Activated T-helper 1 cell treated with anti-CD3 and anti-CD28 coated beads, Interleukin-12 subunit alpha, Interleukin-12 subunit beta, Interleukin-2, Interleukin-4 antibody, amounts not matched to agents 30 ng/mL and 10 ng/mL and 1 ng/mL, durations not matched to agents 14 hours and 24 hours and 36 hours (primary cell): ENCODE measurements around the gene TECR. TPM values are rescaled to one million over a fixed set of nuclear protein-coding genes. Genes with fewer than 3 reads are reported as not detected.
"Not testable (repeated sequence)": the region's sequence is repeated elsewhere in the genome, so short reads cannot be mapped to it uniquely, and the experiment has no call there.

Source experiments
- DNase-seq: peaks from one replicate; pipeline ENCODE4 v3.0.0; 2021; ENCODE audit warnings: low spot score
- H3K27ac Mint-ChIP-seq: one replicate; pipeline ENCODE4 v1.8.0; 2021; ENCODE audit warnings: mild to moderate bottlenecking, mixed read lengths
- H3K27me3 Mint-ChIP-seq: one replicate; pipeline ENCODE4 v1.8.0; 2022; ENCODE audit warnings: mild to moderate bottlenecking, moderate library complexity, mixed read lengths; ENCODE audit not compliant: insufficient read depth
- H3K36me3 Mint-ChIP-seq: one replicate; pipeline ENCODE4 v1.8.0; 2021; ENCODE audit warnings: low read depth, mixed read lengths
- H3K4me1 Mint-ChIP-seq: one replicate; pipeline ENCODE4 v1.8.0; 2021; ENCODE audit warnings: low read depth, mixed read lengths
- H3K4me3 Mint-ChIP-seq: one replicate; pipeline ENCODE4 v1.8.0; 2021; ENCODE audit warnings: mild to moderate bottlenecking, moderate library complexity, mixed read lengths
- H3K9me3 Mint-ChIP-seq: one replicate; pipeline ENCODE4 v1.8.0; 2021; ENCODE audit warnings: mixed read lengths
- intact Hi-C: fragments of 100-400 bp; cut with micrococcal nuclease; formaldehyde crosslinking; loops from one replicate; pipeline ENCODE4 v1.15.1; 2024
- total RNA-seq: library from RNA; stranded (reverse); gene quantifications from 2 replicates; pipeline ENCODE4 v1.2.3, GENCODE V29; 2022

Gene TECR
- total RNA-seq, 1 donor from 2014 or later: 120 TPM

DNA sequence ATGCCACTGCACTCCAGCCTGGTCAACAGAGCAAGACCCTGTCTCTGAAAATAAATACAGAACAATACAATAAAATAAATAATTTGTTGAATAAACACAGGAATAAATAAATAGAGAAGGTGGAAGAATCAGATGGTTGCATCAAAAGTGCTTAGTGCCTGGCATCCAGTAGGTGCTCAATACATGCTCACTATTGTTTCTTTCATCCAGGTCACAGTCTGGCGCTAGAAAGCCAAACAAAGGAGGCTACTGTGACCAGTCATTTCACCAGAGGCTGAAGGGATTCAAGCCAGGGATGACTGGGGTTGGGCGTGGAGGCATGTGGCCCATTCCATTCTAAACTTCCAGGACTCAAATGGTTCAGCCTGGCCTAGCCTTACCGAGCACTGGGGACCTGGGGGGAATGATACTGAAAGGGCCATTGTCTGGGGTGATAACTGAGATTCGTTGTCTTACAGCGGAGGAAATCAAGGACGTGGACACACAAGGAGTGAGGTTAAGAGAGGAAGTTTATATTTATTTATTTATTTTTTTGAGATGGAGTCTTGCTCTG lies 46.1 kb downstream of the TECR start:
- Mint-ChIP-seq H3K4me1 (peaks cover 20% of the 10 kb centered on the region), H3K27me3 (no peaks in the 10 kb centered on the region), H3K4me3 (no peak overlapping the region), H3K36me3 (no peaks in the 10 kb centered on the region), H3K9me3 (no peaks in the 10 kb centered on the region), H3K27ac (no peak overlapping the region)
- intact Hi-C loops: no loop called here
- DNase-seq: no peak

DNA sequence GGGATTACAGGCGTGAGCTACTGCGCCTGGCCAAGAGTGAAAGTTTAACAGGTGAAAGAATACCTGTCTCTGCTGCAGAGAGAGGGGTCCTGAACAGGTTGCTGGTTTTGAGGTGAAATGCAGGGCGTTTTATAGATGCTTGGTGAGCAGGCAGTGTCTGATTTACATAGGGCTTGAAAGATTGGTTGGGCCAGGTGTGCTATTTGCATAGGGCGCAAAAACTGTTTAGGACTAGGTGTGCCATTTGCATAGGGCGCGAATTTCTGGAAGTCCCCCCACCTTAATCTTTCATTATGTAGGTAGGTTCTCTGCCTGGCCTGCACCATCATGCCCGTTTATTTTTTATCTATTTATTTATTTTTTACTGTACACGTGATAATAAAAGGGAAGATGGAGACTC lies 47.0 kb downstream of the TECR start:
- no peaks in the 10 kb centered on the region for H3K27me3 Mint-ChIP-seq
- DNase-seq: no peak
- no peaks in the 10 kb centered on the region for H3K9me3 Mint-ChIP-seq
- H3K27ac Mint-ChIP-seq: no peak overlapping the region
- intact Hi-C loops: no loop called here
- H3K4me3 Mint-ChIP-seq: no peak overlapping the region
- H3K36me3 Mint-ChIP-seq: no peaks in the 10 kb centered on the region
- H3K4me1 Mint-ChIP-seq: peaks cover 16% of the 10 kb centered on the region

DNA sequence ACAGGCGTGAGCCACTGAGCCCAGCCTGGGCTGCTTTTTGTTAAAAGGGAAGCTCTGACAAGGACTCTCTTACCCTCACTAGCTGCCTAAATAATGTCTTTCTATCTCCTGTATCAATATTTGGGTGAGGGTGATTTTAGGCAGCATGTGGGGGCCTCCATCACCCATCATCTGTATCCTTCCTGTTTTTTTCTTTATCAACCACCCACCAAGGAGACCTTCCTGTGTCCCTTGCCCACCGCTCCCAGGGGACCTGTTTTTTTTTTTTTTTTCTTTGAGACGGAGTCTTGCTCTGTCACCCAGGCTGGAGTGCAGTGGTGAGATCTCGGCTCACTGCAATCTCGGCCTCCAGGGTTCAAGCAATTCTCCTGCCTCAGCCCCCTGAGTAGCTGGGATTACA lies 47.9 kb downstream of the TECR start:
- DNase-seq: no peak
- intact Hi-C loops: no loop called here

DNA sequence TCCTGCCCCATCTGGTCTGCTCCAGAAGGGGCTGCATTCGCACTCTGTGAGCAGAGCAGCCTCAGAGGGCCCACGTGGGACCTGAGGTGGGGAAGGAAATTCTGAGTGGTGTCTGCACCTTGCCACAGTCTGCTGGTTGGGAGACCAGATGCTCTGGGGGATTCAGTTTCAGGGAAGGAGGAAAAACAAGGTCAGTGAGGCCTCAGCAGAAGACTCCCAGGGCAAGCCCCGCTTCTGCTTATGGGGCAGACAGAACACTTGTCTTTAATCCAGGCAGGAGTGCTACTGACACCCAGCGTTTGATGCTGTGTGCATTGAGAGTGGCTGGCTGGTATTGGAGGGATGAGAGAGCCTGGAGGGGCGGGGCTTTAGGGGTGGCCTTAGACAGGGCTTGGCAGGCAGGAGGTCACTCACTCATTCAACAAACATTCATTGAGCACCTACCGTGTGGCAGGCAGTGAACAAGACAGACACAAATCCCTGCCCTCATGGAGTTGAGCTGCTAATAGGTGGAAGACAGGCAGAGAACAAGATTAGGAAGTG lies 48.6 kb downstream of the TECR start:
- no peak overlapping the region for H3K4me3 Mint-ChIP-seq
- no peak for DNase-seq
- H3K27me3 Mint-ChIP-seq: no peaks in the 10 kb centered on the region
- intact Hi-C loops: no loop called here
- peaks cover 12% of the 10 kb centered on the region for H3K4me1 Mint-ChIP-seq
- no peaks in the 10 kb centered on the region for H3K9me3 Mint-ChIP-seq
- no peaks in the 10 kb centered on the region for H3K36me3 Mint-ChIP-seq
- no peak overlapping the region for H3K27ac Mint-ChIP-seq

More for the DNA sequence above, 47.9 kb downstream of the TECR start:
- H3K27ac Mint-ChIP-seq: no peak overlapping the region
- H3K27me3 Mint-ChIP-seq: no peaks in the 10 kb centered on the region
- no peak overlapping the region for H3K4me3 Mint-ChIP-seq
- H3K9me3 Mint-ChIP-seq: no peaks in the 10 kb centered on the region
- peaks cover 12% of the 10 kb centered on the region for H3K4me1 Mint-ChIP-seq
- no peaks in the 10 kb centered on the region for H3K36me3 Mint-ChIP-seq

DNA sequence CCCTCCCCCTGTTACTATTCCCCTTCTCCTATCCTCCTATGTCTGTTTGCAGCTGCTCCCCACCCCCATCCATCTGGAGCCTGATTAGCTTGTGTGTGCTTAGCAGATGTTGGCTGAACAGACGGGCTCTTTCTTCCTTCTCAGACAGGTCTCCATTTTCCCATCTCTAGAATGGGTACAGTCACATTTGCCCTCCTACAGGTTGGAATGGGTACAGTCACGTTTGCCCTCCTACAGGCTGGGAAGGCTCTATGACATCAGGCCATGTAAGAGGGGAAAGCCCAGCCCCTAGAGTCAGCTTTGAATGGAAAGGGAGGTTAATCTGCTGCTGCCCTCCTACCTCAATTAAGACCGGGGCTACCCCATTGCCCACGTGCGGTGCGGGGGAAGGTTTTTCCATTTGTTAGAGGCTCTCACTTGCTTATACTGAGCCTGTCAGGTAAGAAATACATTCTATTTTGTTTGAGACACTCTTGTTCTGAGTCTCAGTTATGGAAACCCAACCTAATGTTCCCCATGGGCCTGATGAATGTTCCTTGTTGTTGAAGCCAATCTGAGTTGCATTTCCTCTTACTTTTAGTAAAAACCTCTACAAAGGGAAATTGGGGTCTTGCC lies 51.3 kb downstream of the TECR start:
- intact Hi-C loops: no loop called here
- no peaks in the 10 kb centered on the region for H3K27me3 Mint-ChIP-seq
- H3K9me3 Mint-ChIP-seq: no peaks in the 10 kb centered on the region
- H3K36me3 Mint-ChIP-seq: no peaks in the 10 kb centered on the region
- H3K4me3 Mint-ChIP-seq: no peak overlapping the region
- peak overlapping the region; percentile 35 for H3K27ac Mint-ChIP-seq
- H3K4me1 Mint-ChIP-seq: peaks cover 10% of the 10 kb centered on the region
- no peak for DNase-seq

DNA sequence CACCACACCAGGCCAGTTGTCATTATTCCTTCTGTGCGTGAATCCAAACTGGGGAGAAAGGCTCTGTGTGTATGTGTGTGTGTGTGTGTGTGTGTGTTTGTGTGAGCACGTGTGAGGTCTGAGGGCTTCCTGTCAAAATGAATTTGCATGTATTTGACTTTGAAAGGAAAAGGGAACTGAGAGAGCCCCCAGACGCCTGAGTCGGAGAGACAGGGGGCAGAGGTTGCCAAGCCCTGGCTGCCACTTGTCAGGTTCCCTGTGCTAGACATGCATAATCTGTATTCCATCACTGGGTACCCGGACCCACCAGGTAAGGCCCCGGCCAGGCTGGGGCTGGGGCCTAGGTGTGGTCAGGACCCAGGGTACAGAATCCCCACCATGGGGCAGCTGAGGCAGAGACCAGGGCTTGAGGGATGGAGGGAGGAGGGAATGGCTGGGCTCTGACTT lies 53.5 kb downstream of the TECR start, which contains the start of gene CLEC17A:
Gene CLEC17A, plus strand, starts transcription at position 191 of the 447 bp plus-strand sequence. Its CDS starts 77 bp downstream, at position 268.
- H3K4me3 Mint-ChIP-seq: no peak within 1 kb of the TSS

DNA sequence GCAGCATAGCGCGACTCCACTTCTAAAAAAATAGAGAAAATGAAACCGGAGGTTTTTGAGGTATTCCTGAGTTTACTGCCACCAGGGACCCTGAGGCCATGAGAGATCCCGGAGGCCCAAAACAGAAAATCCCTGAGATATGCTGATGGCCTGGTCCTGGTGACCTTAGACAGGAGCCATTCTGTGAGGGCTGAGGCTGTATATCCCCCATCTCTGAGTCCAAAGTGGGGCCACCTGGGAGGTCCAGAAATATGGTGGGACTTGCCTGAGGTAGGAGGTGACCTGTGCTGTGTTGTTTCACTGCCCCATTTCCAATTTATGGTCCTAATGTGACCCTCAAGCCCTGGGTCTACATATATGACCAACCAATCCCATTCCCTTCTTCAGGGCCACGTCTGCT lies 55.0 kb downstream of the TECR start:
- H3K27me3 Mint-ChIP-seq, DNase-seq, intact Hi-C loops, H3K9me3 Mint-ChIP-seq, H3K27ac Mint-ChIP-seq, H3K36me3 Mint-ChIP-seq, H3K4me3 Mint-ChIP-seq, H3K4me1 Mint-ChIP-seq: not testable (repeated sequence)

More for the DNA sequence above, 53.5 kb downstream of the TECR start, which contains the start of gene CLEC17A:
- no peak within 1 kb of the TSS for H3K27ac Mint-ChIP-seq
- no peak for DNase-seq
- no peaks in the 10 kb centered on the region for H3K27me3 Mint-ChIP-seq
- H3K9me3 Mint-ChIP-seq: no peaks in the 10 kb centered on the region
- peaks cover 10% of the 10 kb centered on the region for H3K4me1 Mint-ChIP-seq
- intact Hi-C loops: no loop called here
- H3K36me3 Mint-ChIP-seq: no peaks in the 10 kb centered on the region

DNA sequence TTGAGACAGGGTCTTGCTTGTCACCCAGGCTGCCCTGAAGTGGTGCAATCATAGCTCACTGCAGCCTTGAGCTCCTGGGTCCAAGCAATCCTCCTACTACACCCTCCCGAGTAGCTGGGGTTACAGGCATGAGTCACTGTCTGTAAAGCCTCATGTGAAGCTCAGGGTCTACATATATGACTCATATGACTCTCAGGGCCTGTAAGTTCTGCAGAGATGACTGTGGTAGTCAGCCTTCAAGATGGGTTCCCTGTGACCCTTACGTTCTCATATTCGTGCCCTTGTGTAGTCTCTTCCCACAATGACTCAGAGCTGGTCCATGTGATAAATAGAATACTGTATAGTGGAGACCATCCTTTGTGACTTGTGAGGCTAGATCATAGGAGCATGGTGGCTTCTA lies 55.8 kb downstream of the TECR start:
- H3K27me3 Mint-ChIP-seq, H3K4me1 Mint-ChIP-seq, H3K9me3 Mint-ChIP-seq, H3K36me3 Mint-ChIP-seq, H3K4me3 Mint-ChIP-seq, intact Hi-C loops: not testable (repeated sequence)
- DNase-seq: peak; percentile 9
- peak overlapping the region; percentile 40 for H3K27ac Mint-ChIP-seq

DNA sequence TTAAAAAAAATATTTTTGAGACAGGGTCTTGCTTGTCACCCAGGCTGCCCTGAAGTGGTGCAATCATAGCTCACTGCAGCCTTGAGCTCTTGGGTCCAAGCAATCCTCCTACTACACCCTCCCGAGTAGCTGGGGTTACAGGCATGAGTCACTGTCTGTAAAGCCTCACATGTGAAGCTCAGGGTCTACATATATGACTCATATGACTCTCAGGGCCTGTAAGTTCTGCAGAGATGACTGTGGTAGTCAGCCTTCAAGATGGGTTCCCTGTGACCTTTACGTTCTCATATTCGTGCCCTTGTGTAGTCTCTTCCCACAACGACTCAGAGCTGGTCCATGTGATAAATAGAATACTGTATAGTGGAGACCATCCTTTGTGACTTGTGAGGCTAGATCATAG lies 60.0 kb downstream of the TECR start:
- H3K4me3 Mint-ChIP-seq, H3K4me1 Mint-ChIP-seq, intact Hi-C loops, DNase-seq, H3K27me3 Mint-ChIP-seq, H3K9me3 Mint-ChIP-seq, H3K36me3 Mint-ChIP-seq, H3K27ac Mint-ChIP-seq: not testable (repeated sequence)

DNA sequence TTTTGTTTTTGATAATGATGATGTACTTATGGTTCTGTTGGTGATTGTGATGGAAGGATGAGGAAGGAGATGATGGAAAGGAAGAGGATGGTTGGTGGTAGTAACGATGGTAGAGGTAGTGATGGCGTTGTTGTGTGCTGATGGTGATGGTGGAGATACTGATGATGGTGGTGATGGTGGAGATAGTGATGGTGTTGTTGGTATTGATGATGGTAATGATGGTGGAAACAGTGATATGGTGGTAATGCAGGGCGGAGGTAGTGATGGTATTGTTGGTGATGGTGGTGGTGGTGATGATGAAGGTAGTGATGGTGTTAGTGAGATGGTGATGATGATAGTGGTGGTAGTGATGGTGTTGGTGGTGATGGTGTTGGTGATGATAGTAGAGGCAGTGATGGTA lies 66.2 kb downstream of the TECR start:
- DNase-seq: no peak
- Mint-ChIP-seq H3K9me3 (peaks cover 10% of the 10 kb centered on the region), H3K27me3 (peaks cover 4% of the 10 kb centered on the region), H3K4me1 (no peaks in the 10 kb centered on the region), H3K36me3 (no peaks in the 10 kb centered on the region), H3K4me3 (no peak overlapping the region), H3K27ac (no peak overlapping the region)
- intact Hi-C loops: no loop called here

DNA sequence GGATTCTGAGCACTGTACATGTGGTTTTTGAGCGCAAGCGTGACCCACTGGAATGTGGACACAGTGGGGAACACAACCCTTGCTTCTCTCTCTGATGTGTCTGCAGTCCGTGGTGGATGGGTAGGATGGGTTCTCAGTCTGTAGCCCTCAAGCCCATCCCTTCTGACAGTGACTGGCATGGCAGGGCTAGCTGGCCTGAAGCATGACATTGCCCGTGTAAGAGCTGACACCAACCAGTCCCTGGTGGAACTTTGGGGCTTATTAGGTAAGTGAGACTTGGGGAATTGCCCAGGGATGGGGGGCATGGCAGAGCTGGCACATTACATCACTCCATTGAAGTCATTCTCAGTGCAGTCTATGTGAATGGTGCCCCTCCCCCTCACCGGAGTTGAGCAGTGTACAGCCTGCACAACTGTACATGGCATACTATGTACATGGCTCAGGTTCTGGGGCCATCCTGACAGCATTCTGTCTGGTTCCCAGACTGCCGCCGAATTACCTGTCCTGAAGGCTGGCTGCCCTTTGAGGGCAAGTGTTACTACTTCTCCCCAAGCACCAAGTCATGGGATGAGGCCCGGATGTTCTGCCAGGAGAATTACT lies 70.3 kb downstream of the TECR start:
- no peaks in the 10 kb centered on the region for H3K4me1 Mint-ChIP-seq
- H3K27ac Mint-ChIP-seq: no peak overlapping the region
- H3K9me3 Mint-ChIP-seq: peaks cover 10% of the 10 kb centered on the region
- intact Hi-C loops: no loop called here
- no peaks in the 10 kb centered on the region for H3K27me3 Mint-ChIP-seq
- no peak overlapping the region for H3K4me3 Mint-ChIP-seq
- no peak for DNase-seq
- no peaks in the 10 kb centered on the region for H3K36me3 Mint-ChIP-seq

DNA sequence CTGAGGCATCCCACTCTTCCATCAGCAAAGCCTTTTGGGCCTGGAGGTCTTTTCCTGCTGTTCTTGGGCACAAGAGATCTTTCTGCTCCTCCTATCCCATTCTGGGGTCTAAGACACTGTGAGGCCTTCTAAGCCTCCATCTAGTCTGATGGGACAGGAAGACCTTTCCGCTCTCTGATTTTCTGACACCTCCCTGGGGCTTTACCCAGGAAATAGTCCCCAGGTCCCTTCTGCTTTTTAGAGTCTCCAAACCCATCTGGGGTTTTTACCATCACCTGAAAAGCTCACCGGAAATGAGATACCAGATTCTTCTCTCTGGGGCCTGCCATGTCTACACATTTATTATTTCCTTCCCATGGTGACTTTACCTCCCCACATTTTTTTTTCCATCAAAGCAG lies 74.6 kb downstream of the TECR start:
- Mint-ChIP-seq H3K27me3 (no peaks in the 10 kb centered on the region), H3K9me3 (no peaks in the 10 kb centered on the region), H3K36me3 (no peaks in the 10 kb centered on the region), H3K4me1 (no peaks in the 10 kb centered on the region), H3K4me3 (no peak overlapping the region), H3K27ac (no peak overlapping the region)
- intact Hi-C loops: no loop called here
- DNase-seq: no peak

DNA sequence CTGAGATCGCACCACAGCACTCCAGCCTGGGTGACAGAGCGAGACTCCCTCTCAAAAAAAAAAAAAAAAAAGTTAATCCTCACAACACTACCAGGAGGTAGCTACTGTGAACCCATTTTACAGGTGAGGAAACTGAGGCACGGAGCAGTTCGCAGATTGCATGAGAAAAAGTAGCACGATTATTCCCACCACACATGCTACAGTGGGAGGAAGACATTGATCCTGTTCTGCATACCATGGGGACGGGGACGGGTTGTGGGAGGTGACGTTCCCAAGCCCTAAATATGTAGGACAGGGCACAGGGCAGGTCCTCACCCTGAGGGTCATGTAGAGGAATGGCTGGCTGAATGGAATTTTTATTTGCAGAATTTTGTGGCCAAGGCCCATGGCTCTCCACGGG lies 77.2 kb downstream of the TECR start:
- Mint-ChIP-seq H3K9me3 (no peaks in the 10 kb centered on the region), H3K27ac (no peak overlapping the region), H3K27me3 (no peaks in the 10 kb centered on the region), H3K36me3 (no peaks in the 10 kb centered on the region), H3K4me1 (no peaks in the 10 kb centered on the region), H3K4me3 (no peak overlapping the region)
- intact Hi-C loops: no loop called here
- no peak for DNase-seq
